Lower leg skin (tissue), 3 donors: ENCODE measurements around the gene MTTP.

ENCODE experiments used
- POLR2A ChIP-seq, 2 donors: fragments of 450-650 bp; IDR thresholded peaks; one replicate each; pipeline ENCODE4 v1.6.1; 2016 to 2017; ENCODE audit warnings: antibody characterized with exemption in 2 of 2, mild to moderate bottlenecking in 1 of 2, moderate library complexity in 1 of 2
- TF ChIP-seq, protein P1 (sequence below), 3 donors: fragments of 450-650 bp; IDR thresholded peaks; one replicate each; pipeline ENCODE4 v1.5.1; 2016; ENCODE audit warnings: antibody characterized with exemption in 3 of 3, mild to moderate bottlenecking in 3 of 3, moderate library complexity in 2 of 3

DNA sequence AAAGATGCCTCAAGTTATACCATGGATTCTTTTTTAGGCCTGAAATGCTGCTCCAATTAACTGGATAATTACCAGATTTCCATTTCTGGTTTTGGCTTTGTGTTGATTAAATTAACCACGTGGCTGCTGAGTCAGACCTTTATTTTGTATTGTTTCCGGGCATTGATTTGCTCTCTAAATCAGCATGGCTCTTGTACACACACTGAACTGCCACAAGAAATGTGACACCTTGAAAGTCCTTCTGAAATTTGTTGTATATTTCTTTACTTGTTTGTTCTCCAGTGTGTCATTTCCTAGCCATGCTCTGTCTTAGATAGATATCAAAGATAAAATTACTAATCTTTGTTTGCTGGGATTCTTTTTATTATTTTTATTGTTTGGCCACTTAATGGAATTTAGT is 11.7 kb downstream of the MTTP start:
- TF ChIP-seq, protein P1, sequence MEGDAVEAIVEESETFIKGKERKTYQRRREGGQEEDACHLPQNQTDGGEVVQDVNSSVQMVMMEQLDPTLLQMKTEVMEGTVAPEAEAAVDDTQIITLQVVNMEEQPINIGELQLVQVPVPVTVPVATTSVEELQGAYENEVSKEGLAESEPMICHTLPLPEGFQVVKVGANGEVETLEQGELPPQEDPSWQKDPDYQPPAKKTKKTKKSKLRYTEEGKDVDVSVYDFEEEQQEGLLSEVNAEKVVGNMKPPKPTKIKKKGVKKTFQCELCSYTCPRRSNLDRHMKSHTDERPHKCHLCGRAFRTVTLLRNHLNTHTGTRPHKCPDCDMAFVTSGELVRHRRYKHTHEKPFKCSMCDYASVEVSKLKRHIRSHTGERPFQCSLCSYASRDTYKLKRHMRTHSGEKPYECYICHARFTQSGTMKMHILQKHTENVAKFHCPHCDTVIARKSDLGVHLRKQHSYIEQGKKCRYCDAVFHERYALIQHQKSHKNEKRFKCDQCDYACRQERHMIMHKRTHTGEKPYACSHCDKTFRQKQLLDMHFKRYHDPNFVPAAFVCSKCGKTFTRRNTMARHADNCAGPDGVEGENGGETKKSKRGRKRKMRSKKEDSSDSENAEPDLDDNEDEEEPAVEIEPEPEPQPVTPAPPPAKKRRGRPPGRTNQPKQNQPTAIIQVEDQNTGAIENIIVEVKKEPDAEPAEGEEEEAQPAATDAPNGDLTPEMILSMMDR (IDR thresholded peaks at IDR 0.05): no peak
- TF ChIP-seq POLR2A (IDR thresholded peaks at IDR 0.05): no peak
